Smooth muscle cell (in vitro differentiated cells): Measurements from ENCODE around the gene PKNOX2. TPM values are rescaled to one million over a fixed set of nuclear protein-coding genes. Genes with fewer than 3 reads are reported as not detected.

Source experiments
- DNase-seq: peaks from one replicate; lab custom pipeline; 2025; ENCODE audit not compliant: unreplicated experiment; lab: John Stamatoyannopoulos, UW
- H2AFZ ChIP-seq: fragments of 200-600 bp; sonication (generic); 2 replicates; pipeline ENCODE4 v1.6.0; 2016; ENCODE audit warnings: antibody characterized with exemption, low read depth, mild to moderate bottlenecking
- H3F3A ChIP-seq: fragments of 200-600 bp; sonication (generic); 2 replicates; pipeline ENCODE4 v1.6.0; 2017; ENCODE audit warnings: antibody characterized with exemption, low read depth
- H3K27ac ChIP-seq: fragments of 200-600 bp; sonication (generic); 2 replicates; pipeline ENCODE4 v1.5.1; 2016; ENCODE audit warnings: low read depth, mild to moderate bottlenecking
- H3K27me3 ChIP-seq: fragments of 200-600 bp; sonication (generic); 2 replicates; pipeline ENCODE4 v1.6.1; 2016; ENCODE audit warnings: low read depth, mild to moderate bottlenecking
- H3K36me3 ChIP-seq: fragments of 200-600 bp; sonication (generic); 2 replicates; pipeline ENCODE4 v1.5.1; 2016; ENCODE audit warnings: low read depth
- H3K4me1 ChIP-seq: fragments of 200-600 bp; sonication (generic); 2 replicates; pipeline ENCODE4 v1.5.1; 2016; ENCODE audit warnings: low read depth
- H3K4me2 ChIP-seq: fragments of 200-600 bp; sonication (generic); 2 replicates; pipeline ENCODE4 v1.6.0; 2016; ENCODE audit warnings: mild to moderate bottlenecking
- H3K4me3 ChIP-seq: fragments of 200-600 bp; sonication (generic); 2 replicates; pipeline ENCODE4 v1.5.1; 2016; ENCODE audit warnings: mild to moderate bottlenecking
- H3K79me2 ChIP-seq: fragments of 200-600 bp; sonication (generic); 2 replicates; pipeline ENCODE4 v1.6.0; 2016; ENCODE audit warnings: low read depth, mild to moderate bottlenecking
- H3K9ac ChIP-seq: fragments of 200-600 bp; sonication (generic); 2 replicates; pipeline ENCODE4 v1.6.0; 2016; ENCODE audit warnings: low read depth
- H3K9me3 ChIP-seq: fragments of 200-600 bp; sonication (generic); replicated peaks from 2 replicates; pipeline ENCODE4 v1.5.1; 2016; ENCODE audit warnings: low read depth
- H4K20me1 ChIP-seq: fragments of 200-600 bp; sonication (generic); 2 replicates; pipeline ENCODE4 v1.6.0; 2016; ENCODE audit warnings: low read depth
- WGBS: methylation state at CpG from one replicate; pipeline ENCODE4 v1.1.7; 2016; ENCODE audit warnings: low lambda C conversion rate; 5-methylcytosine and 5-hydroxymethylcytosine counted together
- polyA plus RNA-seq: library from polyadenylated mRNA; unstranded; fragments of >200 nt; fragmentation: Nextera tagmentation; extraction: Ambion mirVana; gene quantifications from 2 replicates; pipeline ENCODE4 v1.2.1, GENCODE V29; 2016
- total RNA-seq: library from RNA; depleted of rRNA; stranded (reverse); fragments of >200 nt; gene quantifications from 2 replicates; pipeline ENCODE4 v1.2.3, GENCODE V29; 2014
- TF ChIP-seq, protein P1 (sequence below): fragments of 200-600 bp; sonication (generic); IDR thresholded peaks from 2 replicates; pipeline ENCODE4 v1.5.1; 2017; ENCODE audit warnings: borderline replicate concordance, mild to moderate bottlenecking, antibody characterized with exemption; ENCODE audit not compliant: insufficient read depth, poor library complexity, severe bottlenecking

PKNOX2 gene
- total and polyA plus RNA-seq, 2 experiments from 2014 or later: 7.2 to 7.9 TPM

- 94% methylated on average over 11 of the region's 11 CpGs for WGBS
These were observed 109.8 kb downstream of the PKNOX2 start for GRCh38 chr11:125274309-125274708.

DNA sequence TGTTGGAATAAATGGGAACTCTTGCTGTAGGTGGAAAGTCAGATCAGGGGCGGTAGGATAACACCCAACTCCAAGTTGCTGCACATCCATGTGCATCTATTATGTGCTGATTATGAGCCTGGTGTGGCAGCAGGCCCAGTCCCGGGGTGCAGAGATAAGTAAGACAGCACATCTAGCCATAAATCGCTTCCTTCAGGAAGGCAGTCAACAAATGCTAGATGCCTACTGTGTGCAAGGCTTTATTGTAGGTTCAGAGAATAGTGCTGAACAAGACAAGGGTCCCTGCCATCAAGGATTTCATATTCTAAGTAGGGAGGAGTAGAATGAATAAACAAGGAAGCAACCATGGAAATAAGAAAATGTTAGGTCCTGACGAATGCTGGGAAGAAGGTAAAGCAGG, 110.2 kb downstream of the PKNOX2 start:
- Histone ChIP-seq H4K20me1 (no peaks in the 10 kb centered on the region), H3F3A (peaks cover 5% of the 10 kb centered on the region), H3K4me1 (peaks cover 19% of the 10 kb centered on the region), H2AFZ (no peak overlapping the region), H3K27me3 (no peaks in the 10 kb centered on the region), H3K9me3 (no peaks in the 10 kb centered on the region), H3K4me3 (no peak overlapping the region), H3K36me3 (no peaks in the 10 kb centered on the region), H3K9ac (no peak overlapping the region), H3K27ac (no peak overlapping the region), H3K79me2 (peaks cover 13% of the 10 kb centered on the region), H3K4me2 (no peak overlapping the region)
- TF ChIP-seq, protein P1, sequence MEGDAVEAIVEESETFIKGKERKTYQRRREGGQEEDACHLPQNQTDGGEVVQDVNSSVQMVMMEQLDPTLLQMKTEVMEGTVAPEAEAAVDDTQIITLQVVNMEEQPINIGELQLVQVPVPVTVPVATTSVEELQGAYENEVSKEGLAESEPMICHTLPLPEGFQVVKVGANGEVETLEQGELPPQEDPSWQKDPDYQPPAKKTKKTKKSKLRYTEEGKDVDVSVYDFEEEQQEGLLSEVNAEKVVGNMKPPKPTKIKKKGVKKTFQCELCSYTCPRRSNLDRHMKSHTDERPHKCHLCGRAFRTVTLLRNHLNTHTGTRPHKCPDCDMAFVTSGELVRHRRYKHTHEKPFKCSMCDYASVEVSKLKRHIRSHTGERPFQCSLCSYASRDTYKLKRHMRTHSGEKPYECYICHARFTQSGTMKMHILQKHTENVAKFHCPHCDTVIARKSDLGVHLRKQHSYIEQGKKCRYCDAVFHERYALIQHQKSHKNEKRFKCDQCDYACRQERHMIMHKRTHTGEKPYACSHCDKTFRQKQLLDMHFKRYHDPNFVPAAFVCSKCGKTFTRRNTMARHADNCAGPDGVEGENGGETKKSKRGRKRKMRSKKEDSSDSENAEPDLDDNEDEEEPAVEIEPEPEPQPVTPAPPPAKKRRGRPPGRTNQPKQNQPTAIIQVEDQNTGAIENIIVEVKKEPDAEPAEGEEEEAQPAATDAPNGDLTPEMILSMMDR: no peak
- 94% methylated on average over 4 of the region's 4 CpGs for WGBS
- DNase-seq: no peak

More at GRCh38 chr11:125274309-125274708, 109.8 kb downstream of the PKNOX2 start:
- Histone ChIP-seq H3K9me3 (no peaks in the 10 kb centered on the region), H3K4me1 (peaks cover 20% of the 10 kb centered on the region), H2AFZ (no peak overlapping the region), H3K4me2 (no peak overlapping the region), H3K36me3 (no peaks in the 10 kb centered on the region), H4K20me1 (no peaks in the 10 kb centered on the region), H3K9ac (no peak overlapping the region), H3K4me3 (no peak overlapping the region), H3K79me2 (peaks cover 13% of the 10 kb centered on the region), H3K27me3 (no peaks in the 10 kb centered on the region), H3K27ac (no peak overlapping the region), H3F3A (peaks cover 6% of the 10 kb centered on the region)
- no peak for DNase-seq
- TF ChIP-seq, protein P1: no peak

DNA sequence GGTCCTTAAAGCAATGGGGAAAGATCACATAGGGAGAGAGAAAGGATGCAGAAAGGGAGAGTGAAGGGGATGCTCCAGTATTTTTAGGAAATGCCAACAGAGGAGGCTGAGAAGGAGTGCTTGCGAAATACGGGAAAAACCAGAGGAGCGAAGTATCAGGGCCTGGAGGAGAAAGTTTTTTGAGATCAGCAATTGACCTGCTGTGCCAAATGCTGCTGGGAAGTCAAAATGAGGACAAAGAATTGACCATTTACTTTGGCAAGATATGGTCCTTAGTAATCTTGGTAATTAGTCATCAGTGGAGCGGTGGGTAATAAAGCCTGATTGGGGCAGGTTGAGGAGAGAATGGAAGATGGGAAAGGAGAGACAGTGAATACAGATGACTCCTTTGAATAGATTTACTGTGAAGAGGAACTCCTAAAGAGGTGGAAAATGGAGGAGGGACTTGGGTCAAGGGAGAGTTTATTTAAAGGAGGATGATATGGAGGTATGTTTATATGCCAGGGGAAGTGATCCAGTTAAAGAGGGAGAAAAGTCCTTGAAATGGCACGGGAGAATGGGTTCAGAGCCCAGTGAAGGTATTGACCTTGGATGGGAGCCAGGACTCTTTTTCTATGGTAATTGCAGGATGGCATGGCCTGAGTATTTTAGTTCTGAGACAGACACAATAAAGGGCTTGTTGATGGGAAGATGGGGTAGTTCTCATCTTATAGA, 111.5 kb downstream of the PKNOX2 start:
- Histone ChIP-seq H2AFZ (no peak overlapping the region), H3K4me3 (no peak overlapping the region), H3K79me2 (peaks cover 13% of the 10 kb centered on the region), H3K27me3 (no peaks in the 10 kb centered on the region), H4K20me1 (no peaks in the 10 kb centered on the region), H3K9me3 (no peaks in the 10 kb centered on the region), H3K4me2 (no peak overlapping the region), H3K36me3 (no peaks in the 10 kb centered on the region), H3K4me1 (peaks cover 11% of the 10 kb centered on the region), H3K9ac (no peak overlapping the region), H3K27ac (no peak overlapping the region), H3F3A (peaks cover 4% of the 10 kb centered on the region)
- DNase-seq: no peak
- TF ChIP-seq, protein P1: no peak
- 81% methylated on average over 5 of the region's 5 CpGs for WGBS

DNA sequence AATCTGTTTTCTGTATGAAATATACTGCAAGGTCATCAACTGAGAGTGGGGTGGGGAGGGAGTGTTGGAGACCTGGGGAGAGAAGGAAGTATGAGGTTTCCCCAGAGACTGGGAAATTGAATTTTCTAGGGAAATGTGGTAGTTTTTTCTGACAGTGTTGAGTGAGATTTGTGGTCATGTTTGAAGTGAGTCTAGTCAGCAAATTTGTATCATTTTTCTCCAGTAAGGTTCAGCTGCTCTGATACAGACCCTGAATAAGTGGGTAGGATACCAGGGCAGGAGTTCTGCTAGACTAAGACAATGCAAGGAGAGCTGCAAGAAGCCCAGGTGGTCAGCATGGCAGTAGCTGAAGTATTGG, 112.0 kb downstream of the PKNOX2 start:
- H3K27ac ChIP-seq: no peak overlapping the region
- H2AFZ ChIP-seq: no peak overlapping the region
- H3K79me2 ChIP-seq: peaks cover 13% of the 10 kb centered on the region
- H3K9me3 ChIP-seq: no peaks in the 10 kb centered on the region
- H3K4me3 ChIP-seq: no peak overlapping the region
- no peaks in the 10 kb centered on the region for H3K27me3 ChIP-seq
- no peaks in the 10 kb centered on the region for H3K36me3 ChIP-seq
- TF ChIP-seq, protein P1: no peak
- no peak overlapping the region for H3K4me2 ChIP-seq
- H3K9ac ChIP-seq: no peak overlapping the region
- H4K20me1 ChIP-seq: no peaks in the 10 kb centered on the region
- H3K4me1 ChIP-seq: peaks cover 17% of the 10 kb centered on the region
- peaks cover 4% of the 10 kb centered on the region for H3F3A ChIP-seq
- no peak for DNase-seq
